HCT116 (cell line): ENCODE measurements around the gene PHOSPHO2. TPM values are rescaled to one million over a fixed set of nuclear protein-coding genes. Genes with fewer than 3 reads are reported as not detected.

Experiments
- ATAC-seq: fragments of 200-7000 bp; cut with Tn5 transposase; 2 replicates; pipeline ENCODE4 v1.9.1; 2020; ENCODE audit warnings: mild to moderate bottlenecking, moderate library complexity
- BruUV-seq: library from RNA; stranded (reverse); fragments of 400-500 nt; replicated peaks from 2 replicates; lab custom pipeline; 2021; lab: Mats Ljungman, UMichigan
- CTCF ChIA-PET: fragments of 300-600 bp; sonication (Branson Sonifier 250); formaldehyde crosslinking; loops from one replicate; lab custom pipeline; 2021; ENCODE audit warnings: antibody characterized with exemption; lab: Charles Lee
- POLR2A ChIA-PET: fragments of 300-600, 350-600 bp; sonication (Branson Sonifier 250); formaldehyde crosslinking; loops from one replicate; lab custom pipeline; 2021; ENCODE audit warnings: antibody characterized with exemption; lab: Charles Lee
- RAD21 ChIA-PET, 2 experiments: fragments of 300-600 bp; sonication (Branson Sonifier 250); formaldehyde crosslinking; loops; one replicate each; lab custom pipeline; 2023; ENCODE audit warnings: low total read pairs in 2 of 2; ENCODE audit not compliant: uncharacterized antibody in 2 of 2, unreplicated experiment in 2 of 2, low non-redundant PET in 1 of 2; lab: Charles Lee
- DNase-seq: peaks from one replicate; pipeline ENCODE4 v3.0.0-alpha.2; 2010; ENCODE audit warnings: low read depth, low spot score
- H2AFZ ChIP-seq: fragments of 200-600 bp; shearing (Covaris generic), sonication (generic); 2 replicates; pipeline ENCODE4 v1.6.1; 2017; ENCODE audit warnings: low read depth, mixed run types, mixed read lengths, antibody characterized with exemption, low read length; ENCODE audit not compliant: poor library complexity, severe bottlenecking
- H3K27ac ChIP-seq: 2 replicates; pipeline ENCODE4 v1.5.1; 2012; ENCODE audit warnings: low read depth, low read length
- H3K27me3 ChIP-seq: fragments of 200-600 bp; sonication (generic); 2 replicates; pipeline ENCODE4 v1.6.1; 2016; ENCODE audit warnings: mixed run types, low read length, mixed read lengths; ENCODE audit not compliant: insufficient read depth
- H3K36me3 ChIP-seq, 2 experiments: fragments of 200-500 bp in 1 of 2; fragments of 200-600 bp in 1 of 2; sonication (Bioruptor generic) in 1 of 2; sonication (generic) in 1 of 2; 2 replicates each; pipeline versions ENCODE4 v1.5.1 to v1.6.1; 2014 to 2016; ENCODE audit warnings: low read length in 2 of 2, inconsistent platforms in 1 of 2, mixed read lengths in 1 of 2, mixed run types in 1 of 2; ENCODE audit not compliant: insufficient read depth in 2 of 2, control insufficient read depth in 1 of 2
- H3K4me1 ChIP-seq, 2 experiments: fragments of 200-600 bp in 1 of 2; sonication (generic) in 1 of 2; 2 replicates each; pipeline versions ENCODE4 v1.5.1 to v1.6.1; 2012 to 2017; ENCODE audit warnings: low read length in 2 of 2, inconsistent platforms in 1 of 2, mild to moderate bottlenecking in 1 of 2, mixed read lengths in 1 of 2, mixed run types in 1 of 2, moderate library complexity in 1 of 2; ENCODE audit not compliant: insufficient read depth in 2 of 2, control insufficient read depth in 1 of 2
- H3K4me2 ChIP-seq: fragments of 200-600 bp; sonication (generic); 2 replicates; pipeline ENCODE4 v1.6.1; 2017; ENCODE audit warnings: mixed run types, low read length, mixed read lengths
- H3K4me3 ChIP-seq, 2 experiments: fragments of 200-600 bp in 1 of 2; sonication (generic) in 1 of 2; replicated peaks in 1 of 2; 2 replicates each; pipeline ENCODE4 v1.5.1; 2011 to 2016; ENCODE audit warnings: low read length in 2 of 2, control low read depth in 1 of 2, low read depth in 1 of 2, mild to moderate bottlenecking in 1 of 2, mixed read lengths in 1 of 2, mixed run types in 1 of 2
- H3K79me2 ChIP-seq: fragments of 200-600 bp; sonication (generic); 2 replicates; pipeline ENCODE4 v1.6.1; 2017; ENCODE audit warnings: mild to moderate bottlenecking, mixed run types, low read length, moderate library complexity, mixed read lengths; ENCODE audit not compliant: insufficient read depth
- H3K9ac ChIP-seq: fragments of 200-600 bp; sonication (generic); 2 replicates; pipeline ENCODE4 v1.6.1; 2016; ENCODE audit warnings: low read length, mixed read lengths
- H3K9me2 ChIP-seq: fragments of 200-600 bp; sonication (generic), shearing (Covaris generic); 2 replicates; pipeline ENCODE4 v1.6.1; 2017; ENCODE audit warnings: mixed run types, mild to moderate bottlenecking, moderate library complexity; ENCODE audit not compliant: insufficient read depth
- H3K9me3 ChIP-seq, 2 experiments: fragments of 200-500 bp in 1 of 2; fragments of 200-600 bp in 1 of 2; sonication (Bioruptor generic) in 1 of 2; sonication (generic) in 1 of 2; 2 replicates each; pipeline ENCODE4 v1.6.1; 2014 to 2017; ENCODE audit warnings: low read length in 2 of 2, mixed read lengths in 2 of 2, inconsistent platforms in 1 of 2, low read depth in 1 of 2, mild to moderate bottlenecking in 1 of 2, mixed run types in 1 of 2, moderate library complexity in 1 of 2; ENCODE audit not compliant: control insufficient read depth in 1 of 2, insufficient read depth in 1 of 2
- H4K20me1 ChIP-seq: fragments of 200-600 bp; sonication (generic), shearing (Covaris generic); 2 replicates; pipeline ENCODE4 v1.6.1; 2017; ENCODE audit warnings: mixed run types, mild to moderate bottlenecking, moderate library complexity; ENCODE audit not compliant: insufficient read depth
- EGR1 ChIP-seq: IDR thresholded peaks from 2 replicates; pipeline ENCODE4 v1.6.1; 2012; ENCODE audit warnings: low read depth
- EZH2 ChIP-seq: fragments of 200-600 bp; sonication (generic); IDR thresholded peaks from 2 replicates; pipeline ENCODE4 v1.6.1; 2017; ENCODE audit warnings: antibody characterized with exemption, mixed run types
- POLR2A ChIP-seq: IDR thresholded peaks from 2 replicates; pipeline ENCODE4 v1.7.0; 2011; ENCODE audit warnings: borderline replicate concordance; ENCODE audit not compliant: insufficient read depth, insufficient read length; ENCODE audit errors: extremely low read depth
- POLR2AphosphoS5 ChIP-seq: IDR thresholded peaks from 2 replicates; pipeline ENCODE4 v1.6.1; 2011; ENCODE audit warnings: mild to moderate bottlenecking, low read depth, low read length, moderate library complexity
- TCF7L2 ChIP-seq: IDR thresholded peaks from 2 replicates; pipeline ENCODE4 v1.7.0; 2011; ENCODE audit warnings: borderline replicate concordance, inconsistent platforms; ENCODE audit not compliant: insufficient read depth, insufficient read length; ENCODE audit errors: extremely low read depth
- ZFX ChIP-seq: fragments of 450-650 bp; IDR thresholded peaks from 2 replicates; pipeline ENCODE4 v1.6.1; 2017
- intact Hi-C: fragments of 100-400 bp; cut with micrococcal nuclease; formaldehyde crosslinking; loops from 2 replicates; pipeline ENCODE4 v1.10.0; 2022
- total RNA-seq: library from RNA; stranded (reverse); gene quantifications from one replicate; pipeline ENCODE4 v1.2.1, GENCODE V29; 2021; ENCODE audit not compliant: unreplicated experiment
- TF ChIP-seq, protein P1 (sequence below): IDR thresholded peaks from 2 replicates; pipeline ENCODE4 v1.6.1; 2012
- TF ChIP-seq, protein P2 (sequence below): IDR thresholded peaks from 2 replicates; pipeline ENCODE4 v1.6.1; 2012; ENCODE audit warnings: low read depth
- TF ChIP-seq, protein P3 (sequence below): IDR thresholded peaks from 2 replicates; pipeline ENCODE4 v1.6.1; 2011; ENCODE audit warnings: mild to moderate bottlenecking, low read length, moderate library complexity; ENCODE audit not compliant: insufficient replicate concordance; ENCODE audit errors: extremely low read depth

PHOSPHO2 gene
- total RNA-seq, 1 experiment from 2014 or later, result 2.8 TPM

DNA sequence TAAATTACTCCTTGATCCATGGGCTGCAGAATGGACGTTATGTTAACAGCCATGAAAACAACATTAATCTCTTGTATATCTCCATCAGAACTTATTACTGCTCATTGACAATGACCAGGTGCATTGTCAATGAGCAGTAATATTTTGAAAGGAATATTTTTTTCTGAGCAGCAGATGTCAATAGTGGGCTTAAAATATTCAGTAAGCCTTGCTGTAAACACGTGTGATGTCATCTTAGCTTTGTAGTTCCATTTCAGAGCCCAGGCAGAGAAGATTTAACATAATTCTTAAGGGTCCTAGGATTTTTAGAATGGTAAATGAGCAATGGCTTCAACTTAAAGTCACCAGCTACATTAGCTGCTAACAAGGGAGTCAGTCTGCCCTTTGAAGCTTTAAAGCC, 26.7 kb upstream of the PHOSPHO2 start:
- H3K36me3 ChIP-seq, result no peaks in the 10 kb centered on the region
- intact Hi-C loops, result no loop called here
- BruUV-seq, result no TSS peak
- no peak overlapping the region for H3K9ac ChIP-seq
- no peaks in the 10 kb centered on the region for H3K9me2 ChIP-seq
- POLR2A ChIA-PET, result no interaction called here
- TF ChIP-seq, protein P1, sequence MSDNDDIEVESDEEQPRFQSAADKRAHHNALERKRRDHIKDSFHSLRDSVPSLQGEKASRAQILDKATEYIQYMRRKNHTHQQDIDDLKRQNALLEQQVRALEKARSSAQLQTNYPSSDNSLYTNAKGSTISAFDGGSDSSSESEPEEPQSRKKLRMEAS, result no peak
- TF ChIP-seq POLR2AphosphoS5, result no peak
- no peak for TF ChIP-seq TCF7L2
- TF ChIP-seq ZFX, result no peak
- TF ChIP-seq, protein P2, sequence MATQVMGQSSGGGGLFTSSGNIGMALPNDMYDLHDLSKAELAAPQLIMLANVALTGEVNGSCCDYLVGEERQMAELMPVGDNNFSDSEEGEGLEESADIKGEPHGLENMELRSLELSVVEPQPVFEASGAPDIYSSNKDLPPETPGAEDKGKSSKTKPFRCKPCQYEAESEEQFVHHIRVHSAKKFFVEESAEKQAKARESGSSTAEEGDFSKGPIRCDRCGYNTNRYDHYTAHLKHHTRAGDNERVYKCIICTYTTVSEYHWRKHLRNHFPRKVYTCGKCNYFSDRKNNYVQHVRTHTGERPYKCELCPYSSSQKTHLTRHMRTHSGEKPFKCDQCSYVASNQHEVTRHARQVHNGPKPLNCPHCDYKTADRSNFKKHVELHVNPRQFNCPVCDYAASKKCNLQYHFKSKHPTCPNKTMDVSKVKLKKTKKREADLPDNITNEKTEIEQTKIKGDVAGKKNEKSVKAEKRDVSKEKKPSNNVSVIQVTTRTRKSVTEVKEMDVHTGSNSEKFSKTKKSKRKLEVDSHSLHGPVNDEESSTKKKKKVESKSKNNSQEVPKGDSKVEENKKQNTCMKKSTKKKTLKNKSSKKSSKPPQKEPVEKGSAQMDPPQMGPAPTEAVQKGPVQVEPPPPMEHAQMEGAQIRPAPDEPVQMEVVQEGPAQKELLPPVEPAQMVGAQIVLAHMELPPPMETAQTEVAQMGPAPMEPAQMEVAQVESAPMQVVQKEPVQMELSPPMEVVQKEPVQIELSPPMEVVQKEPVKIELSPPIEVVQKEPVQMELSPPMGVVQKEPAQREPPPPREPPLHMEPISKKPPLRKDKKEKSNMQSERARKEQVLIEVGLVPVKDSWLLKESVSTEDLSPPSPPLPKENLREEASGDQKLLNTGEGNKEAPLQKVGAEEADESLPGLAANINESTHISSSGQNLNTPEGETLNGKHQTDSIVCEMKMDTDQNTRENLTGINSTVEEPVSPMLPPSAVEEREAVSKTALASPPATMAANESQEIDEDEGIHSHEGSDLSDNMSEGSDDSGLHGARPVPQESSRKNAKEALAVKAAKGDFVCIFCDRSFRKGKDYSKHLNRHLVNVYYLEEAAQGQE, result no peak
- TF ChIP-seq EZH2, result no peak
- TF ChIP-seq, protein P3, sequence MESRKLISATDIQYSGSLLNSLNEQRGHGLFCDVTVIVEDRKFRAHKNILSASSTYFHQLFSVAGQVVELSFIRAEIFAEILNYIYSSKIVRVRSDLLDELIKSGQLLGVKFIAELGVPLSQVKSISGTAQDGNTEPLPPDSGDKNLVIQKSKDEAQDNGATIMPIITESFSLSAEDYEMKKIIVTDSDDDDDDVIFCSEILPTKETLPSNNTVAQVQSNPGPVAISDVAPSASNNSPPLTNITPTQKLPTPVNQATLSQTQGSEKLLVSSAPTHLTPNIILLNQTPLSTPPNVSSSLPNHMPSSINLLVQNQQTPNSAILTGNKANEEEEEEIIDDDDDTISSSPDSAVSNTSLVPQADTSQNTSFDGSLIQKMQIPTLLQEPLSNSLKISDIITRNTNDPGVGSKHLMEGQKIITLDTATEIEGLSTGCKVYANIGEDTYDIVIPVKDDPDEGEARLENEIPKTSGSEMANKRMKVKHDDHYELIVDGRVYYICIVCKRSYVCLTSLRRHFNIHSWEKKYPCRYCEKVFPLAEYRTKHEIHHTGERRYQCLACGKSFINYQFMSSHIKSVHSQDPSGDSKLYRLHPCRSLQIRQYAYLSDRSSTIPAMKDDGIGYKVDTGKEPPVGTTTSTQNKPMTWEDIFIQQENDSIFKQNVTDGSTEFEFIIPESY, result no peak
- TF ChIP-seq POLR2A, result no peak
- no peak for TF ChIP-seq EGR1
- no peak overlapping the region for H2AFZ ChIP-seq
- H3K27me3 ChIP-seq, result no peaks in the 10 kb centered on the region
- no peak overlapping the region for H3K4me2 ChIP-seq
- no peak for ATAC-seq
- no peaks in the 10 kb centered on the region for H3K9me3 ChIP-seq
- CTCF ChIA-PET, result no interaction called here
- H4K20me1 ChIP-seq, result no peaks in the 10 kb centered on the region
- H3K4me1 ChIP-seq, result no peaks in the 10 kb centered on the region
- DNase-seq, result no peak
- H3K27ac ChIP-seq, result no peak overlapping the region
- H3K4me3 ChIP-seq, result no peak overlapping the region
- RAD21 ChIA-PET, result no interaction called here
- no peaks in the 10 kb centered on the region for H3K79me2 ChIP-seq
